OCI-LY3 (cell line): ENCODE results near the gene XKR7.

ENCODE experiments used
- H2AFZ ChIP-seq: fragments of 200-600, 300-600 bp; shearing (Covaris generic); 2 replicates; pipeline ENCODE4 v1.6.0; 2014; ENCODE audit warnings: antibody characterized with exemption, low read depth, low read length
- H3K27ac ChIP-seq: fragments of 200-600, 300-600 bp; sonication (generic); 2 replicates; pipeline ENCODE4 v1.5.1; 2014; ENCODE audit warnings: mild to moderate bottlenecking, low read length, moderate library complexity, mixed read lengths
- H3K27me3 ChIP-seq: fragments of 200-600, 300-600 bp; sonication (generic); 2 replicates; pipeline ENCODE4 v1.6.1; 2014; ENCODE audit warnings: low read depth, low read length, mixed read lengths
- H3K36me3 ChIP-seq: fragments of 200-600, 300-600 bp; sonication (generic); replicated peaks from 2 replicates; pipeline ENCODE3; 2014; ENCODE audit warnings: low read depth, low read length, mixed read lengths
- H3K4me1 ChIP-seq: fragments of 300-600, 200-600 bp; sonication (generic); 2 replicates; pipeline ENCODE4 v1.6.1; 2014; ENCODE audit warnings: low read length, mixed read lengths
- H3K4me2 ChIP-seq: fragments of 200-600, 300-600 bp; sonication (generic); 2 replicates; pipeline ENCODE4 v1.6.1; 2014; ENCODE audit warnings: low read length, mixed read lengths
- H3K4me3 ChIP-seq: fragments of 300-600, 200-600 bp; sonication (generic); 2 replicates; pipeline ENCODE4 v1.5.1; 2014; ENCODE audit warnings: antibody characterized with exemption, mild to moderate bottlenecking, low read length, moderate library complexity
- H3K79me2 ChIP-seq: fragments of 300-600, 200-600 bp; shearing (Covaris generic); 2 replicates; pipeline ENCODE4 v1.6.1; 2014; ENCODE audit warnings: mild to moderate bottlenecking, low read length, mixed read lengths
- H3K9ac ChIP-seq: fragments of 300-600, 200-600 bp; shearing (Covaris generic); 2 replicates; pipeline ENCODE4 v1.6.0; 2014; ENCODE audit warnings: mild to moderate bottlenecking, low read length, moderate library complexity
- H3K9me3 ChIP-seq: fragments of 200-600, 300-600 bp; shearing (Covaris generic); 2 replicates; pipeline ENCODE4 v1.6.1; 2014; ENCODE audit warnings: low read length, mixed read lengths; ENCODE audit not compliant: insufficient read depth
- H4K20me1 ChIP-seq: fragments of 200-600, 300-600 bp; sonication (generic); 2 replicates; pipeline ENCODE4 v1.6.1; 2016; ENCODE audit warnings: low read length, mixed read lengths; ENCODE audit not compliant: insufficient read depth
- EZH2phosphoT487 ChIP-seq: fragments of 200-600 bp; shearing (Covaris generic); IDR thresholded peaks from 2 replicates; pipeline ENCODE4 v1.6.1; 2018; ENCODE audit warnings: antibody characterized with exemption, mixed run types, low read depth
- TF ChIP-seq, protein P1 (sequence below): fragments of 200-600, 300-600 bp; sonication (generic); IDR thresholded peaks from 2 replicates; pipeline ENCODE4 v1.5.1; 2014; ENCODE audit warnings: antibody characterized with exemption, low read length, low read depth

The XKR7 gene

GRCh38 chr20:31988430-31989015 is 20.6 kb downstream of the XKR7 start:
- H2AFZ ChIP-seq: no peak overlapping the region
- peaks cover 11% of the 10 kb centered on the region for H3K27me3 ChIP-seq
- no peak overlapping the region for H3K27ac ChIP-seq
- H3K4me3 ChIP-seq: no peak overlapping the region
- H4K20me1 ChIP-seq: no peaks in the 10 kb centered on the region
- H3K36me3 ChIP-seq: no peaks in the 10 kb centered on the region
- TF ChIP-seq, protein P1, sequence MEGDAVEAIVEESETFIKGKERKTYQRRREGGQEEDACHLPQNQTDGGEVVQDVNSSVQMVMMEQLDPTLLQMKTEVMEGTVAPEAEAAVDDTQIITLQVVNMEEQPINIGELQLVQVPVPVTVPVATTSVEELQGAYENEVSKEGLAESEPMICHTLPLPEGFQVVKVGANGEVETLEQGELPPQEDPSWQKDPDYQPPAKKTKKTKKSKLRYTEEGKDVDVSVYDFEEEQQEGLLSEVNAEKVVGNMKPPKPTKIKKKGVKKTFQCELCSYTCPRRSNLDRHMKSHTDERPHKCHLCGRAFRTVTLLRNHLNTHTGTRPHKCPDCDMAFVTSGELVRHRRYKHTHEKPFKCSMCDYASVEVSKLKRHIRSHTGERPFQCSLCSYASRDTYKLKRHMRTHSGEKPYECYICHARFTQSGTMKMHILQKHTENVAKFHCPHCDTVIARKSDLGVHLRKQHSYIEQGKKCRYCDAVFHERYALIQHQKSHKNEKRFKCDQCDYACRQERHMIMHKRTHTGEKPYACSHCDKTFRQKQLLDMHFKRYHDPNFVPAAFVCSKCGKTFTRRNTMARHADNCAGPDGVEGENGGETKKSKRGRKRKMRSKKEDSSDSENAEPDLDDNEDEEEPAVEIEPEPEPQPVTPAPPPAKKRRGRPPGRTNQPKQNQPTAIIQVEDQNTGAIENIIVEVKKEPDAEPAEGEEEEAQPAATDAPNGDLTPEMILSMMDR: no peak
- TF ChIP-seq EZH2phosphoT487: no peak
- H3K79me2 ChIP-seq: no peaks in the 10 kb centered on the region
- H3K9ac ChIP-seq: no peak overlapping the region
- no peak overlapping the region for H3K4me2 ChIP-seq
- H3K9me3 ChIP-seq: no peaks in the 10 kb centered on the region
- H3K4me1 ChIP-seq: no peaks in the 10 kb centered on the region

DNA sequence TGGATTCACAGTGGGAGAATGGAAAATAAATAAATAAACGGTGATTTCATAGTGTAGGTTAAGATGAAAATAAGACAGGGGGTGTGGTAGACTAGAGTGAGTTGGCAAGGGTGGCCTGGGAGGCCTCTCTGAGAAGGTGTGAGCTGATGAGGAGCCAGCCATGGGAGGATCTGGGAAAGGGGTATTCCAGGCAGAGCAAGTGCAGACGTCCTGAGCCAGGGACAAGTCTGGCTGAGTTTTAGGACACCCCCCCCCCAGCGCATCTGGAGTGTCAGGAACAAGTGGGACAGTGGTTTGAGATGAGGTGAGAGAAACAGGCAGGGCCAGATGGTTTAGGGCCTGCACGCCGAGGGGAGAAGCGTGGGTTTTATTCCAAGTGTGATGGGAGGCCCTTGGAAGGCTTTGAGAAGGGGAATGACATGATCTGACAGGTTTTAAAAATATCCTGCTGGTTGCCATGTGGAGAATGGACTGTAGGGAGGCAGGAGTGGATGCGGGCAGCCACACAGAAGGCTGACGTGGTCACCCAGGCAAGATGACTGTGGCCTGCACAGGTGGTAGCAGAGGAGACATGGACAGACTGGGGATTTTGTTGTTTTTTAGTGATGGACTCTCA is 21.2 kb downstream of the XKR7 start:
- H3K4me1 ChIP-seq: no peaks in the 10 kb centered on the region
- H2AFZ ChIP-seq: no peak overlapping the region
- no peak overlapping the region for H3K4me3 ChIP-seq
- H4K20me1 ChIP-seq: no peaks in the 10 kb centered on the region
- H3K27ac ChIP-seq: no peak overlapping the region
- no peak overlapping the region for H3K4me2 ChIP-seq
- H3K27me3 ChIP-seq: peaks cover 18% of the 10 kb centered on the region
- no peak overlapping the region for H3K9ac ChIP-seq
- H3K36me3 ChIP-seq: no peaks in the 10 kb centered on the region
- H3K9me3 ChIP-seq: no peaks in the 10 kb centered on the region
- TF ChIP-seq, protein P1: no peak
- TF ChIP-seq EZH2phosphoT487: no peak
- H3K79me2 ChIP-seq: no peaks in the 10 kb centered on the region

DNA sequence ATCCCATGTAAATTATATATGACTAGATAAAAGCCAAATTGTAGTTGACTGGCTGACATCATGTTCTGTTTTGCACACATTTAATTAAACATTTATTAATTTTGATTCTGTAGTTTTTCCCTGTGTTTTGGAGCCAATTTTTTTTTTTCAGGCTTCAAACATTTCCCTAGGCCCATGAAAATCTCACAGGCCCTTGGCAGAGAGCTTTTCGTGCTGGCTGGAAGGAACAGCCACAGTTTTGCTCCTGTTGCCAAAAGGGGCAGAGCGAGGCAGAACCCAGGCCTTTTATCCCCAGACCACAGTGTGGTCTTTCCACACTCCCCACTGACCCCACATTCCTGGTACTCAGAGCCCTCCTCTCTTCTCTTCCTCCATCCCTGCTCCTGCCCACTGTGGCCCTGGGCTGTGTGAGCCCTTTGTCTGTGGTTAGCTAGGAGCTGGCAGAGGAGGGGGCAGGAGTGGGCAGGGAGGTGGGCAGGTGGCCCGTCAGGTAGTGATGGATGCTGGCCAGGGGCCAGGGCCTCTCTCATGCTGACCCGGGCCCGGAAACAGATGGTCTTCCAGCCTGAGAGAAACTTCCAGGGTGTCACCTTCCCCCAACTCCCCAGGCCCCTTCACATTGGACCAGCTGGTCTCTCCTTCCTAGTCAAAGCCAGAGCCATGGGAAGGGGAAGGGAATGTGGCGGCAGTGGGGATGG is 22.8 kb downstream of the XKR7 start:
- no peak overlapping the region for H3K4me2 ChIP-seq
- H3K9ac ChIP-seq: no peak overlapping the region
- no peaks in the 10 kb centered on the region for H3K4me1 ChIP-seq

GRCh38 chr20:31991339-31991705 is 23.4 kb downstream of the XKR7 start:
- Histone ChIP-seq H3K27me3 (peaks cover 21% of the 10 kb centered on the region), H3K9me3 (no peaks in the 10 kb centered on the region), H3K36me3 (no peaks in the 10 kb centered on the region), H3K79me2 (no peaks in the 10 kb centered on the region), H3K4me2 (no peak overlapping the region), H3K4me3 (no peak overlapping the region), H3K9ac (no peak overlapping the region), H3K27ac (no peak overlapping the region), H3K4me1 (no peaks in the 10 kb centered on the region), H2AFZ (no peak overlapping the region), H4K20me1 (no peaks in the 10 kb centered on the region)
- no peak for TF ChIP-seq EZH2phosphoT487
- TF ChIP-seq, protein P1: no peak

More for the DNA sequence above, 22.8 kb downstream of the XKR7 start:
- no peaks in the 10 kb centered on the region for H3K9me3 ChIP-seq
- no peaks in the 10 kb centered on the region for H3K36me3 ChIP-seq
- H3K27ac ChIP-seq: no peak overlapping the region
- H4K20me1 ChIP-seq: no peaks in the 10 kb centered on the region
- H3K4me3 ChIP-seq: no peak overlapping the region
- TF ChIP-seq EZH2phosphoT487: no peak
- TF ChIP-seq, protein P1: no peak
- H2AFZ ChIP-seq: no peak overlapping the region
- peaks cover 21% of the 10 kb centered on the region for H3K27me3 ChIP-seq
- H3K79me2 ChIP-seq: no peaks in the 10 kb centered on the region
